Measurements from ENCODE around the gene CAMKMT.

GRCh38 chr2:44424211-44424610 is 62.5 kb downstream of the CAMKMT start:
- TF ChIP-seq EP300 (IDR thresholded peaks at IDR 0.05; ENCODE audit: borderline replicate concordance) (no peak), YY1 (IDR thresholded peaks at IDR 0.05; ENCODE audit: low read depth) (no peak), RAD21 (IDR thresholded peaks at IDR 0.05; ENCODE audit: low read depth) (no peak), CEBPB (IDR thresholded peaks at IDR 0.05) (no peak), CREB1 (IDR thresholded peaks at IDR 0.05; ENCODE audit: low read depth) (no peak), MAX (IDR thresholded peaks at IDR 0.05) (no peak), FOXM1 (IDR thresholded peaks at IDR 0.05; ENCODE audit: borderline replicate concordance, low read depth) (no peak), TAF1 (IDR thresholded peaks at IDR 0.05; ENCODE audit: low read depth) (no peak)
